Neural progenitor cell (in vitro differentiated cells): ENCODE results near the gene C1orf74. TPM values are rescaled to one million over a fixed set of nuclear protein-coding genes. Genes with fewer than 3 reads are reported as not detected.
A peak's percentile ranks its signal among the peaks of the same experiment; 100 is the strongest.

ENCODE experiments used
- DNase-seq: peaks from one replicate; pipeline ENCODE4 v3.0.0-alpha.2; 2016; ENCODE audit warnings: low spot score
- H2AFZ ChIP-seq: fragments of 200-600 bp; sonication (generic); replicated peaks from 2 replicates; pipeline ENCODE4 v1.6.1; 2016; ENCODE audit warnings: antibody characterized with exemption
- H3F3A ChIP-seq: fragments of 200-600 bp; sonication (generic); 2 replicates; pipeline ENCODE4 v1.6.1; 2016; ENCODE audit warnings: antibody characterized with exemption, low read depth
- H3K27ac ChIP-seq: fragments of 200-600 bp; sonication (generic); 2 replicates; pipeline ENCODE4 v1.5.1; 2016; ENCODE audit warnings: mild to moderate bottlenecking
- H3K27me3 ChIP-seq: fragments of 200-600 bp; sonication (generic); 2 replicates; pipeline ENCODE4 v1.6.1; 2016; ENCODE audit warnings: mild to moderate bottlenecking, moderate library complexity
- H3K36me3 ChIP-seq: fragments of 200-600 bp; sonication (generic); 2 replicates; pipeline ENCODE4 v1.5.1; 2016
- H3K4me1 ChIP-seq: fragments of 200-600 bp; sonication (generic); 2 replicates; pipeline ENCODE4 v1.6.1; 2016; ENCODE audit warnings: mixed run types
- H3K4me2 ChIP-seq: fragments of 200-600 bp; sonication (generic); 2 replicates; pipeline ENCODE4 v1.6.1; 2016
- H3K4me3 ChIP-seq: fragments of 200-600 bp; sonication (generic); 2 replicates; pipeline ENCODE4 v1.5.1; 2016
- H3K79me2 ChIP-seq: fragments of 200-600 bp; sonication (generic); 2 replicates; pipeline ENCODE4 v1.6.1; 2016; ENCODE audit warnings: low read depth
- H3K9ac ChIP-seq: fragments of 200-600 bp; sonication (generic); 2 replicates; pipeline ENCODE4 v1.6.1; 2016
- H3K9me3 ChIP-seq: fragments of 200-600 bp; sonication (generic); 2 replicates; pipeline ENCODE4 v1.5.1; 2016; ENCODE audit warnings: low read depth
- H4K20me1 ChIP-seq: fragments of 200-600 bp; sonication (generic); 2 replicates; pipeline ENCODE4 v1.6.1; 2016; ENCODE audit warnings: low read depth
- H3K27ac Mint-ChIP-seq: 3 replicates; pipeline ENCODE4 v1.8.0; 2021; ENCODE audit warnings: mixed read lengths
- H3K27me3 Mint-ChIP-seq: 2 replicates; pipeline ENCODE4 v1.8.0; 2022; ENCODE audit warnings: low read depth, mild to moderate bottlenecking, inconsistent platforms, moderate library complexity, mixed read lengths; ENCODE audit not compliant: insufficient read depth
- H3K36me3 Mint-ChIP-seq: 3 replicates; pipeline ENCODE4 v1.8.0; 2021; ENCODE audit warnings: mixed read lengths
- H3K4me1 Mint-ChIP-seq: 3 replicates; pipeline ENCODE4 v1.8.0; 2021; ENCODE audit warnings: mixed read lengths
- H3K4me3 Mint-ChIP-seq: 3 replicates; pipeline ENCODE4 v1.8.0; 2021; ENCODE audit warnings: mild to moderate bottlenecking, moderate library complexity, mixed read lengths
- H3K9me3 Mint-ChIP-seq: 3 replicates; pipeline ENCODE4 v1.8.0; 2020; ENCODE audit warnings: mixed read lengths
- CTCF ChIP-seq: fragments of 200-600 bp; sonication (generic); IDR thresholded peaks from 2 replicates; pipeline ENCODE4 v1.5.1; 2017; ENCODE audit warnings: antibody characterized with exemption, mild to moderate bottlenecking
- EZH2 ChIP-seq: fragments of 200-600 bp; sonication (generic); IDR thresholded peaks from 2 replicates; pipeline ENCODE4 v1.6.1; 2017; ENCODE audit warnings: antibody characterized with exemption, mild to moderate bottlenecking, moderate library complexity
- EZH2phosphoT487 ChIP-seq: fragments of 200-600 bp; sonication (generic); IDR thresholded peaks from 2 replicates; pipeline ENCODE4 v1.6.1; 2017; ENCODE audit warnings: antibody characterized with exemption
- total RNA-seq: library from RNA; depleted of rRNA; stranded (reverse); fragments of >200 nt; gene quantifications from 2 replicates; pipeline ENCODE4 v1.2.3, GENCODE V29; 2015; ENCODE audit warnings: low replicate concordance

The C1orf74 gene
- 6.9 and 7.7 TPM in 2 replicates for total RNA-seq

- TF ChIP-seq EZH2 (no peak), EZH2phosphoT487 (peak; percentile 35)
- H3K4me3 Mint-ChIP-seq = peak within 1 kb of the TSS; percentile 89
- Histone ChIP-seq H2AFZ (peak within 1 kb of the TSS; percentile 66), H3K4me1 (peaks cover 6% of the 10 kb centered on the region), H3K4me2 (peak within 1 kb of the TSS; percentile 94), H3K79me2 (peaks cover 9% of the 10 kb centered on the region), H3K36me3 (no peaks in the 10 kb centered on the region), H3K27ac (no peak within 1 kb of the TSS), H3K9ac (peak within 1 kb of the TSS; percentile 70), H4K20me1 (no peaks in the 10 kb centered on the region), H3K4me3 (peak within 1 kb of the TSS; percentile 80), H3K9me3 (no peaks in the 10 kb centered on the region), H3F3A (peaks cover 6% of the 10 kb centered on the region), H3K27me3 (peaks cover 38% of the 10 kb centered on the region)
- H3K9me3 Mint-ChIP-seq = no peaks in the 10 kb centered on the region
- peaks cover 2% of the 10 kb centered on the region for H3K36me3 Mint-ChIP-seq
- peak; percentile 99 for DNase-seq
- H3K27me3 Mint-ChIP-seq = peaks cover 11% of the 10 kb centered on the region
- peaks cover 9% of the 10 kb centered on the region for H3K4me1 Mint-ChIP-seq
- H3K27ac Mint-ChIP-seq = peak within 1 kb of the TSS; percentile 48
Measured at GRCh38 chr1:209784265-209785169, at the start of gene C1orf74. Gene C1orf74, minus strand, starts transcription at chr1:209784559. Its CDS starts 925 bp downstream, at chr1:209783634.

GRCh38 chr1:209831615-209832014 lies 47.3 kb upstream of the C1orf74 start:
- no peaks in the 10 kb centered on the region for H3K4me1 ChIP-seq
- H3K4me3 ChIP-seq = no peak overlapping the region
- H2AFZ ChIP-seq = no peak overlapping the region
- Mint-ChIP-seq H3K4me3 (no peak overlapping the region), H3K9me3 (no peaks in the 10 kb centered on the region), H3K4me1 (peaks cover 15% of the 10 kb centered on the region), H3K36me3 (peaks cover 13% of the 10 kb centered on the region), H3K27me3 (peaks cover 5% of the 10 kb centered on the region), H3K27ac (no peak overlapping the region)
- no peaks in the 10 kb centered on the region for H4K20me1 ChIP-seq
- peaks cover 19% of the 10 kb centered on the region for H3K79me2 ChIP-seq
- peaks cover 4% of the 10 kb centered on the region for H3F3A ChIP-seq
- DNase-seq = no peak
- TF ChIP-seq EZH2phosphoT487 (no peak), CTCF (no peak), EZH2 (no peak)
- H3K27me3 ChIP-seq = no peaks in the 10 kb centered on the region
- no peak overlapping the region for H3K9ac ChIP-seq
- no peaks in the 10 kb centered on the region for H3K9me3 ChIP-seq
- no peak overlapping the region for H3K27ac ChIP-seq
- no peak overlapping the region for H3K4me2 ChIP-seq
- H3K36me3 ChIP-seq = peaks cover 6% of the 10 kb centered on the region

GRCh38 chr1:209830722-209831121 lies 46.4 kb upstream of the C1orf74 start:
- no peak overlapping the region for H3K4me3 Mint-ChIP-seq
- no peak overlapping the region for H3K4me3 ChIP-seq
- no peaks in the 10 kb centered on the region for H4K20me1 ChIP-seq
- H3K4me2 ChIP-seq = no peak overlapping the region
- H3K27me3 ChIP-seq = no peaks in the 10 kb centered on the region
- TF ChIP-seq CTCF (no peak), EZH2 (no peak), EZH2phosphoT487 (no peak)
- H3K79me2 ChIP-seq = peaks cover 19% of the 10 kb centered on the region
- no peak overlapping the region for H2AFZ ChIP-seq
- no peak overlapping the region for H3K27ac Mint-ChIP-seq
- no peak overlapping the region for H3K27ac ChIP-seq
- H3K9ac ChIP-seq = no peak overlapping the region
- H3K36me3 Mint-ChIP-seq = peaks cover 13% of the 10 kb centered on the region
- H3K9me3 ChIP-seq = no peaks in the 10 kb centered on the region
- no peak for DNase-seq
- H3K36me3 ChIP-seq = peaks cover 6% of the 10 kb centered on the region
- peaks cover 4% of the 10 kb centered on the region for H3F3A ChIP-seq
- no peaks in the 10 kb centered on the region for H3K9me3 Mint-ChIP-seq
- peaks cover 5% of the 10 kb centered on the region for H3K27me3 Mint-ChIP-seq
- H3K4me1 Mint-ChIP-seq = peaks cover 15% of the 10 kb centered on the region
- H3K4me1 ChIP-seq = no peaks in the 10 kb centered on the region

GRCh38 chr1:209829716-209830115 lies 45.4 kb upstream of the C1orf74 start:
- H3K27me3 ChIP-seq = peaks cover 8% of the 10 kb centered on the region
- Mint-ChIP-seq H3K27ac (no peak overlapping the region), H3K4me1 (peaks cover 15% of the 10 kb centered on the region), H3K9me3 (no peaks in the 10 kb centered on the region), H3K4me3 (peak overlapping the region; percentile 54), H3K27me3 (peaks cover 5% of the 10 kb centered on the region), H3K36me3 (peaks cover 10% of the 10 kb centered on the region)
- no peak for TF ChIP-seq CTCF
- no peak for TF ChIP-seq EZH2
- TF ChIP-seq EZH2phosphoT487 = no peak
- peaks cover 19% of the 10 kb centered on the region for H3K79me2 ChIP-seq
- no peak overlapping the region for H2AFZ ChIP-seq
- H3K27ac ChIP-seq = no peak overlapping the region
- H4K20me1 ChIP-seq = no peaks in the 10 kb centered on the region
- peaks cover 6% of the 10 kb centered on the region for H3K36me3 ChIP-seq
- H3K4me1 ChIP-seq = no peaks in the 10 kb centered on the region
- H3K9ac ChIP-seq = no peak overlapping the region
- no peak for DNase-seq
- H3K4me2 ChIP-seq = no peak overlapping the region
- H3F3A ChIP-seq = peaks cover 4% of the 10 kb centered on the region
- no peaks in the 10 kb centered on the region for H3K9me3 ChIP-seq
- no peak overlapping the region for H3K4me3 ChIP-seq
